Colonic mucosa (tissue), 4 donors: Measurements from ENCODE around the gene EGR1. TPM values are rescaled to one million over a fixed set of nuclear protein-coding genes. Genes with fewer than 3 reads are reported as not detected.
A peak's percentile ranks its signal among the peaks of the same experiment; 100 is the strongest.

Experiments
- DNase-seq: peaks from one replicate; pipeline ENCODE4 v3.0.0-alpha.2; 2020
- H3K27ac ChIP-seq: fragments of 200-600 bp; one replicate; pipeline ENCODE4 v1.8.0; 2021
- H3K27me3 ChIP-seq: fragments of 200-600 bp; one replicate; pipeline ENCODE4 v1.8.0; 2021
- H3K36me3 ChIP-seq: fragments of 200-600 bp; one replicate; pipeline ENCODE4 v1.8.0; 2021
- H3K4me1 ChIP-seq: fragments of 200-600 bp; one replicate; pipeline ENCODE4 v1.8.0; 2021; ENCODE audit warnings: mild to moderate bottlenecking
- H3K4me3 ChIP-seq: fragments of 200-600 bp; one replicate; pipeline ENCODE4 v1.8.0; 2021
- H3K9ac ChIP-seq, 2 donors: one replicate each; pipeline ENCODE4 v1.7.0; 2013; ENCODE audit warnings: control low read depth in 2 of 2, low read depth in 2 of 2, low read length in 2 of 2
- H3K9me3 ChIP-seq: fragments of 200-600 bp; one replicate; pipeline ENCODE4 v1.8.0; 2021
- CTCF ChIP-seq: fragments of 200-600 bp; IDR thresholded peaks from one replicate; pipeline ENCODE4 v1.8.0; 2022; ENCODE audit warnings: antibody characterized with exemption, mild to moderate bottlenecking
- intact Hi-C: fragments of 100-400 bp; cut with DNase I; formaldehyde crosslinking; loops from one replicate; pipeline ENCODE4 v1.14.1; 2022
- total RNA-seq, 2 donors: library from RNA; stranded (reverse); fragmentation: NEBNext Ultra II Directional in 1 of 2; extraction: Animal tissue kit (Norgen Biotek cat#: 25700) in 1 of 2; gene quantifications; one replicate each; pipeline ENCODE4 v1.2.1, GENCODE V29; 2021
- donor health status: healthy.
- donor health status: DM: no; HTN: no; CAD: no.
- donor health status: DM: no; HTN: no; CAD: no.

The EGR1 gene
- total RNA-seq, 2 donors from 2014 or later, result 6.7 to 73.9 TPM

- Histone ChIP-seq H3K4me3 (no peak overlapping the region), H3K27me3 (no peaks in the 10 kb centered on the region), H3K9me3 (no peaks in the 10 kb centered on the region), H3K9ac (no peak overlapping the region), H3K36me3 (no peaks in the 10 kb centered on the region), H3K4me1 (no peaks in the 10 kb centered on the region), H3K27ac (no peak overlapping the region)
- no peak for TF ChIP-seq CTCF
- no peak for DNase-seq
- intact Hi-C loops, result loop anchor here (5.0 kb wide), 1 partner anchor 37 kb away; no protein-coding TSS in a partner anchor
Measured at GRCh38 chr5:138455232-138455930, 9.9 kb upstream of the EGR1 start.

- Histone ChIP-seq H3K27ac (no peak overlapping the region), H3K4me3 (no peak overlapping the region), H3K4me1 (no peaks in the 10 kb centered on the region), H3K9me3 (no peaks in the 10 kb centered on the region), H3K9ac (no peak overlapping the region), H3K36me3 (no peaks in the 10 kb centered on the region), H3K27me3 (no peaks in the 10 kb centered on the region)
- no peak for DNase-seq
- no peak for TF ChIP-seq CTCF
- intact Hi-C loops, result loop anchor here (5.0 kb wide), 1 partner anchor 35 kb away; no protein-coding TSS in a partner anchor
Measured at GRCh38 chr5:138457531-138458275, 7.6 kb upstream of the EGR1 start.

- Histone ChIP-seq H3K9ac (no peak overlapping the region), H3K36me3 (no peaks in the 10 kb centered on the region), H3K27ac (no peak overlapping the region), H3K4me1 (peaks cover 2% of the 10 kb centered on the region), H3K9me3 (no peaks in the 10 kb centered on the region), H3K4me3 (no peak overlapping the region), H3K27me3 (no peaks in the 10 kb centered on the region)
- intact Hi-C loops, result loop anchor here (5.0 kb wide), 1 partner anchor 34 kb away; no protein-coding TSS in a partner anchor
- no peak for TF ChIP-seq CTCF
- DNase-seq, result no peak
Measured at GRCh38 chr5:138458384-138458783, 6.9 kb upstream of the EGR1 start.

- no peaks in the 10 kb centered on the region for H3K9me3 ChIP-seq
- H3K4me3 ChIP-seq, result no peak overlapping the region
- no peak overlapping the region for H3K9ac ChIP-seq
- no peaks in the 10 kb centered on the region for H3K36me3 ChIP-seq
- TF ChIP-seq CTCF, result no peak
- intact Hi-C loops, result loop anchor here (5.0 kb wide), 1 partner anchor 33 kb away; no protein-coding TSS in a partner anchor
- H3K4me1 ChIP-seq, result peaks cover 3% of the 10 kb centered on the region
- H3K27me3 ChIP-seq, result no peaks in the 10 kb centered on the region
- no peak overlapping the region for H3K27ac ChIP-seq
- no peak for DNase-seq
Measured at GRCh38 chr5:138458856-138459255, 6.4 kb upstream of the EGR1 start.

GRCh38 chr5:138459311-138459933, 5.9 kb upstream of the EGR1 start:
- Histone ChIP-seq H3K4me3 (no peak overlapping the region), H3K36me3 (no peaks in the 10 kb centered on the region), H3K9ac (no peak overlapping the region), H3K9me3 (no peaks in the 10 kb centered on the region), H3K4me1 (peaks cover 3% of the 10 kb centered on the region), H3K27ac (no peak overlapping the region), H3K27me3 (no peaks in the 10 kb centered on the region)
- peak; percentile 46 for DNase-seq
- no peak for TF ChIP-seq CTCF
- intact Hi-C loops, result loop anchor here (5.0 kb wide), 1 partner anchor 33 kb away; no protein-coding TSS in a partner anchor
